ENCODE data around the gene MAST2. TPM values are rescaled to one million over a fixed set of nuclear protein-coding genes. Genes with fewer than 3 reads are reported as not detected.

Gene MAST2
- total and polyA plus RNA-seq, 4 donors, result 28.3 to 75.0 (median 46.1) TPM

- Histone ChIP-seq H3K27me3 (ENCODE audit: control insufficient read depth, insufficient read depth, low read length) (no peaks in the 10 kb centered on the region), H3K9me3 (ENCODE audit: control insufficient read depth, insufficient read depth, low read length) (no peaks in the 10 kb centered on the region), H3K4me3 (ENCODE audit: low read depth, low read length) (no peak overlapping the region), H3K4me1 (ENCODE audit: control insufficient read depth, insufficient read depth, low read length) (no peaks in the 10 kb centered on the region), H3K36me3 (ENCODE audit: control insufficient read depth, insufficient read depth, low read length) (peaks cover 35% of the 10 kb centered on the region), H3K27ac (ENCODE audit: low read depth, low read length) (no peak overlapping the region)
- DNase-seq (ENCODE audit: low read depth in 4 of 6, low spot score in 6 of 6), result no peak
- WGBS (ENCODE audit: insufficient coverage), result 94% methylated on average over 2 of the region's 3 CpGs
Observed at GRCh38 chr1:46057781-46058180, 254.4 kb downstream of the MAST2 start.

- 100% methylated on average over 3 of the region's 5 CpGs for WGBS (ENCODE audit: insufficient coverage)
- Histone ChIP-seq H3K4me3 (ENCODE audit: low read depth, low read length) (no peak overlapping the region), H3K4me1 (ENCODE audit: control insufficient read depth, insufficient read depth, low read length) (no peaks in the 10 kb centered on the region), H3K36me3 (ENCODE audit: control insufficient read depth, insufficient read depth, low read length) (peaks cover 32% of the 10 kb centered on the region), H3K27me3 (ENCODE audit: control insufficient read depth, insufficient read depth, low read length) (no peaks in the 10 kb centered on the region), H3K9me3 (ENCODE audit: control insufficient read depth, insufficient read depth, low read length) (no peaks in the 10 kb centered on the region), H3K27ac (ENCODE audit: low read depth, low read length) (no peak overlapping the region)
- DNase-seq (ENCODE audit: low read depth in 4 of 6, low spot score in 6 of 6), result no peak
Observed at GRCh38 chr1:46058936-46059335, 255.5 kb downstream of the MAST2 start.

- no peak for DNase-seq (ENCODE audit: low read depth in 4 of 6, low spot score in 6 of 6)
- no peak overlapping the region for H3K27ac ChIP-seq (ENCODE audit: low read depth, low read length)
- H3K4me1 ChIP-seq (ENCODE audit: control insufficient read depth, insufficient read depth, low read length), result no peaks in the 10 kb centered on the region
- H3K36me3 ChIP-seq (ENCODE audit: control insufficient read depth, insufficient read depth, low read length), result peaks cover 24% of the 10 kb centered on the region
- no peaks in the 10 kb centered on the region for H3K9me3 ChIP-seq (ENCODE audit: control insufficient read depth, insufficient read depth, low read length)
- WGBS (ENCODE audit: insufficient coverage), result 94% methylated on average over 2 of the region's 3 CpGs
- H3K4me3 ChIP-seq (ENCODE audit: low read depth, low read length), result no peak overlapping the region
- no peaks in the 10 kb centered on the region for H3K27me3 ChIP-seq (ENCODE audit: control insufficient read depth, insufficient read depth, low read length)
Observed at GRCh38 chr1:46061146-46061545, 257.7 kb downstream of the MAST2 start.

- Histone ChIP-seq H3K27me3 (ENCODE audit: control insufficient read depth, insufficient read depth, low read length) (no peaks in the 10 kb centered on the region), H3K27ac (ENCODE audit: low read depth, low read length) (no peak overlapping the region), H3K4me3 (ENCODE audit: low read depth, low read length) (no peak overlapping the region), H3K9me3 (ENCODE audit: control insufficient read depth, insufficient read depth, low read length) (no peaks in the 10 kb centered on the region), H3K36me3 (ENCODE audit: control insufficient read depth, insufficient read depth, low read length) (peaks cover 24% of the 10 kb centered on the region), H3K4me1 (ENCODE audit: control insufficient read depth, insufficient read depth, low read length) (no peaks in the 10 kb centered on the region)
- WGBS (ENCODE audit: insufficient coverage), result no CpG with 5 or more reads among the region's 4 CpGs
- DNase-seq (ENCODE audit: low read depth in 4 of 6, low spot score in 6 of 6), result no peak
Observed at GRCh38 chr1:46062651-46063319, 259.4 kb downstream of the MAST2 start.

GRCh38 chr1:46064708-46065107, 261.3 kb downstream of the MAST2 start:
- Histone ChIP-seq H3K4me1 (ENCODE audit: control insufficient read depth, insufficient read depth, low read length) (no peaks in the 10 kb centered on the region), H3K36me3 (ENCODE audit: control insufficient read depth, insufficient read depth, low read length) (peaks cover 19% of the 10 kb centered on the region), H3K27me3 (ENCODE audit: control insufficient read depth, insufficient read depth, low read length) (no peaks in the 10 kb centered on the region), H3K4me3 (ENCODE audit: low read depth, low read length) (no peak overlapping the region), H3K9me3 (ENCODE audit: control insufficient read depth, insufficient read depth, low read length) (no peaks in the 10 kb centered on the region), H3K27ac (ENCODE audit: low read depth, low read length) (no peak overlapping the region)
- no CpG with 5 or more reads among the region's 1 CpG for WGBS (ENCODE audit: insufficient coverage)
- no peak for DNase-seq (ENCODE audit: low read depth in 4 of 6, low spot score in 6 of 6)

GRCh38 chr1:46065405-46065804, 262.0 kb downstream of the MAST2 start:
- no peaks in the 10 kb centered on the region for H3K27me3 ChIP-seq (ENCODE audit: control insufficient read depth, insufficient read depth, low read length)
- DNase-seq (ENCODE audit: low read depth in 4 of 6, low spot score in 6 of 6), result no peak
- H3K36me3 ChIP-seq (ENCODE audit: control insufficient read depth, insufficient read depth, low read length), result peaks cover 14% of the 10 kb centered on the region
- H3K4me3 ChIP-seq (ENCODE audit: low read depth, low read length), result no peak overlapping the region
- no peaks in the 10 kb centered on the region for H3K4me1 ChIP-seq (ENCODE audit: control insufficient read depth, insufficient read depth, low read length)
- no peak overlapping the region for H3K27ac ChIP-seq (ENCODE audit: low read depth, low read length)
- H3K9me3 ChIP-seq (ENCODE audit: control insufficient read depth, insufficient read depth, low read length), result no peaks in the 10 kb centered on the region

GRCh38 chr1:46067652-46068051, 264.2 kb downstream of the MAST2 start:
- Histone ChIP-seq H3K4me1 (ENCODE audit: control insufficient read depth, insufficient read depth, low read length) (no peaks in the 10 kb centered on the region), H3K36me3 (ENCODE audit: control insufficient read depth, insufficient read depth, low read length) (peaks cover 18% of the 10 kb centered on the region), H3K9me3 (ENCODE audit: control insufficient read depth, insufficient read depth, low read length) (no peaks in the 10 kb centered on the region), H3K27ac (ENCODE audit: low read depth, low read length) (no peak overlapping the region), H3K27me3 (ENCODE audit: control insufficient read depth, insufficient read depth, low read length) (no peaks in the 10 kb centered on the region), H3K4me3 (ENCODE audit: low read depth, low read length) (no peak overlapping the region)
- no CpG with 5 or more reads among the region's 1 CpG for WGBS (ENCODE audit: insufficient coverage)
- peak in 1 of 6 donors; percentile 24 for DNase-seq (ENCODE audit: low read depth in 4 of 6, low spot score in 6 of 6)

GRCh38 chr1:46068525-46068924, 265.1 kb downstream of the MAST2 start:
- peaks cover 24% of the 10 kb centered on the region for H3K36me3 ChIP-seq (ENCODE audit: control insufficient read depth, insufficient read depth, low read length)
- H3K4me1 ChIP-seq (ENCODE audit: control insufficient read depth, insufficient read depth, low read length), result no peaks in the 10 kb centered on the region
- DNase-seq (ENCODE audit: low read depth in 4 of 6, low spot score in 6 of 6), result no peak
- no peaks in the 10 kb centered on the region for H3K9me3 ChIP-seq (ENCODE audit: control insufficient read depth, insufficient read depth, low read length)
- no peak overlapping the region for H3K27ac ChIP-seq (ENCODE audit: low read depth, low read length)
- no peak overlapping the region for H3K4me3 ChIP-seq (ENCODE audit: low read depth, low read length)
- WGBS (ENCODE audit: insufficient coverage), result 92% methylated on average over 3 of the region's 3 CpGs
- no peaks in the 10 kb centered on the region for H3K27me3 ChIP-seq (ENCODE audit: control insufficient read depth, insufficient read depth, low read length)

- H3K4me3 ChIP-seq (ENCODE audit: low read depth, low read length), result no peak overlapping the region
- no peaks in the 10 kb centered on the region for H3K9me3 ChIP-seq (ENCODE audit: control insufficient read depth, insufficient read depth, low read length)
- DNase-seq (ENCODE audit: low read depth in 4 of 6, low spot score in 6 of 6), result no peak
- H3K27ac ChIP-seq (ENCODE audit: low read depth, low read length), result no peak overlapping the region
- H3K4me1 ChIP-seq (ENCODE audit: control insufficient read depth, insufficient read depth, low read length), result no peaks in the 10 kb centered on the region
- WGBS (ENCODE audit: insufficient coverage), result 93% methylated on average over 3 of the region's 6 CpGs
- peaks cover 23% of the 10 kb centered on the region for H3K36me3 ChIP-seq (ENCODE audit: control insufficient read depth, insufficient read depth, low read length)
- no peaks in the 10 kb centered on the region for H3K27me3 ChIP-seq (ENCODE audit: control insufficient read depth, insufficient read depth, low read length)
Observed at GRCh38 chr1:46070164-46070814, 266.9 kb downstream of the MAST2 start.

- no peak for DNase-seq (ENCODE audit: low read depth in 4 of 6, low spot score in 6 of 6)
Observed at GRCh38 chr1:46072975-46073374, 269.6 kb downstream of the MAST2 start.

More at GRCh38 chr1:46072975-46073374, 269.6 kb downstream of the MAST2 start:
- H3K9me3 ChIP-seq (ENCODE audit: control insufficient read depth, insufficient read depth, low read length), result no peaks in the 10 kb centered on the region
- no peak overlapping the region for H3K4me3 ChIP-seq (ENCODE audit: low read depth, low read length)
- H3K27ac ChIP-seq (ENCODE audit: low read depth, low read length), result no peak overlapping the region
- no peaks in the 10 kb centered on the region for H3K4me1 ChIP-seq (ENCODE audit: control insufficient read depth, insufficient read depth, low read length)
- peaks cover 24% of the 10 kb centered on the region for H3K36me3 ChIP-seq (ENCODE audit: control insufficient read depth, insufficient read depth, low read length)
- H3K27me3 ChIP-seq (ENCODE audit: control insufficient read depth, insufficient read depth, low read length), result no peaks in the 10 kb centered on the region
- WGBS (ENCODE audit: insufficient coverage), result 100% methylated on average over 1 of the region's 1 CpG

Measured in spinal cord (tissue), 10 donors.